SH-SY5Y (cell line): ENCODE results near the gene C13orf46.

Source experiments
- GATA2 ChIP-seq: IDR thresholded peaks from 2 replicates; pipeline ENCODE4 v1.6.1; 2011; ENCODE audit warnings: mild to moderate bottlenecking, low read depth, low read length
- GATA3 ChIP-seq: IDR thresholded peaks from 2 replicates; pipeline ENCODE4 v1.6.1; 2011; ENCODE audit warnings: low read depth, mild to moderate bottlenecking, low read length, moderate library complexity

C13orf46 gene

GRCh38 chr13:113990321-113990837 is 16.5 kb upstream of the C13orf46 start:
- TF ChIP-seq GATA3 (no peak), GATA2 (no peak)

GRCh38 chr13:113989585-113990300 is 15.9 kb upstream of the C13orf46 start:
- TF ChIP-seq GATA2 (no peak), GATA3 (no peak)

DNA sequence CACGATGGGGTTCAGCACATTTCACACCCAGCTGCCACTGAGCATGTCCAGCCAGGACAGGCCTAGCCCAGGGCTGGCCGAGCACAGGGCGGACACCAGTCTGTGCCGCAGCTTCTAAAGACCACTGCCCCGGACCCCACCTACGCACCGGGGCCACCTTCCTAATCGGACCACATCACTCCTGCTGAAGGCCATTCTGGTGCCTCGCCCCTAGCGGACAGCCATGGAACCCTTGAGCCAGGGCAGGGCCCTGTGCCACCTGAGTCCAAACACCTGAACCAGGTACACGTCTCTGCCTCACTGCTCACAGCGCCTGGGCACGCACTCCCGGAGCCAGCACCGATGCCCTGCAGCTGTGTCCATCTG is 8.4 kb upstream of the C13orf46 start:
- TF ChIP-seq GATA2 (no peak), GATA3 (no peak)

GRCh38 chr13:113981611-113982295 is 7.9 kb upstream of the C13orf46 start:
- no peak for TF ChIP-seq GATA3
- TF ChIP-seq GATA2 = no peak

DNA sequence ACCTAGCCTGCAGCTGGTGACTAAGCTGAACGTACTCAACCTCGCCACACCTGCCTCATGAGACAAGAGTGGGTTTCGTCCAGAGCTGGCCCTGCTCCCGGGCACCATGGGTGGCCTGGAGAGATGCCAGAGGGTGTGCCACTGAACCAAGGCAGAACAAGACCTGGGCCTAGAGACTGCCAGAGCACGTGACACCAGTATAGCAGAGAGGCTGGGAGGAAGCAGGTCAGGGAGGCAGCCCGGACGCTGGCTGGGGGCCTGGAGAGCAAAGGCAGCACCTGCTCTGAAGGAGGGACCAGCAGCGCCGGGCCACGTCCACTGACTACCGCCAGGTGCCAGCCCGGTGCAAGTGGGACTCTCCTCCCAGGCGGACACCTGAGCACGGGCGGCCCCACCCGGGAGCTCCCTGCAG is 7.3 kb upstream of the C13orf46 start:
- TF ChIP-seq GATA2 (no peak), GATA3 (no peak)

GRCh38 chr13:113980489-113981064 is 6.7 kb upstream of the C13orf46 start:
- TF ChIP-seq GATA3 (no peak), GATA2 (no peak)

DNA sequence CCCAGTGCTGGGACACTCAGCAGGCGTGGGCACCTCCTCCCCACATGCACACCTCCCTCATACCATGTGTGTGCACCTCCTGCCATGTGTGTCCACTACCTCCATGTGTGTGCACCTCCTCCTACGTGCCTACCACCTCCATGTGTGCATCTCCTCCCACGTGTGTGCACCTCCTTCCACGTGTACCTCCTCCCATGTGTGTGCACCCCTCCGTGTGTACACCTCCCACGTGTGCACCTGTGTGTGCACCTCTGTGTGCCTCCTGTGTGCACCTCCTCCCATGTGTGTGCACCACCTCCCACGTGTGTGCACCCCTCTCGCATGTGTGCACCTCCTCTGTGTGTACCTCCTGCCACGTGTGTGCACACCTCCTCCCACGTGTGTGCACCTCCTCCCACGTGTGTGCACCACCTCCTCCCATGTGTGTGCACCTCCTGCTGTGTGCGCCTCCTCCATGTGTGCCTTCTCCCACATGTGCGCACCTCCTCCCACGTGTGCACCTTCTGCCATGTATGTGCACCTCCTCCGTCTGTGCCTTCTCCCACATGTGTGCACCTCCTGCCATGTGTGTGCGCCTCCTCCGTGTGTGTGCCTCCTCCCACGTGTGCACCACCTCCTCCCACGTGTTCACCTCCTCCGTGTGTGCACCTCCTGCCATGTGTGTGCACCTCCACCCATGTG is 6.1 kb upstream of the C13orf46 start:
- TF ChIP-seq GATA3 (no peak), GATA2 (no peak)

- TF ChIP-seq GATA2 (no peak), GATA3 (no peak)
Measured at GRCh38 chr13:113978741-113979481, 5.0 kb upstream of the C13orf46 start.

DNA sequence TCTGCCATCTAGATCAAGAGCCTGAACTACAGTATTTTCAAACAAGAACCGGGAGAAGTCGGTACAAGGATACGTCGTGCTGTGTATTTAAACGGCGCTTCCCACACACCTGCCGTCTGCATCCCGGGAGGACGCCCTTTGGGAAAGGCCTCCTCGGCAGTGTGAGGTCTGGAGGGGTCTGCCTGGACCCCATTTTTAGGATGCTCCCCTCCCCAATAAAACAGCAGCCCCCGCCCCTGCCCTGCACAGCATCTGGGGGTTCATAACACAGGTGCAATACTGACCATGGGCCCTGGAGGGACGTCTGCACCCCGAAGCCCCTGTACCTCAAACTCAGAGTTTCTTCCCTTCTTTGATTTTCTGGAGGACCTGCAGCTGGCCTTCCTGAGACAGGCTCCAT is 4.1 kb upstream of the C13orf46 start:
- TF ChIP-seq GATA2 (no peak), GATA3 (no peak)

GRCh38 chr13:113976711-113977684 is 3.1 kb upstream of the C13orf46 start:
- TF ChIP-seq GATA2 = no peak
- TF ChIP-seq GATA3 = no peak

- TF ChIP-seq GATA3 (no peak), GATA2 (no peak)
Measured at GRCh38 chr13:113975416-113975815, 1.5 kb upstream of the C13orf46 start.

DNA sequence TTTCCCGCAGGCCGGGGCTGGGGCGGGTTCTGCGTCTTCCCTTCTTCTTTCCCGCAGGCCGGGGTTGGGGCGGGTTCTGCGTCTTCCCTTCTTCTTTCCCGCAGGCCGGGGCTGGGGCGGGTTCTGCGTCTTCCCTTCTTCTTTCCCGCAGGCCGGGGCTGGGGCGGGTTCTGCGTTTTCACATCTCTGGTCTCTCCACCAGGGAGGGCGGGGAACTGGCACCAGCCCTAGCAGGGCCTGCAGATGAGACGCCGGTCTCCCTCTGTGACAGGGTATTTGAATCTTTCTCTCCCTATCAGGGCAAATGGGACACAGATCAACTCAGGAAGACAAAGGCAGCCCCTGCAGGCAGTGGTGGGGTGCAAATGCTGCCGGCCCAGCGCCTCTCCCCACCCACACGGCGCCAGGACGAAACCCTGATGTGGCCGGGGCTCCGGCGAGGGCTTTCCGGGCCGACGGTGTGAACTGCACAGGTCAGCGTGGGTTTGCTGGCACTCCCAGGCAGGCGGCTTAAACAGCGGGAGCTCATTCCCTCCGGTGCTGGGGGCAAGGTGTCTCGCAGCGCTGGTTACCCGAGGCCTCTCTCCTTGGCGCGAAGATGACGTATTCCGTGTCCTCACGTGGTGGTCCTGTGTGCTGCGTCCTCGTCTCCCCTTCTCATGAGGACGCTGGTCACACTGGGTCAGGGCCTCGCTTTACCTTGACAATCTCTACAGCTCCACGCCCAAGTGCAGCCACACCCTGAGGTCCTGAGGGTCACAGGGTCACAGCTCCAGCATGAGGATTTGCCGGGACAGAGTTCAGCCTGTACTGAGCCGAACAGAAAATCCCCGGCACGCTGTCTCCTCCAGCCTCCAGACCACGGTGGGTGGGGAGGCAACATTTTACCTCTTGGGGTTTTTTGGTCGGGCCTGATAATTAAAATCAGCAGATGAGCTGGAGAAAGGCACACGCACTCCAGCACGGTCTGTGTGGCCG is 717 bp upstream of the C13orf46 start:
- no peak for TF ChIP-seq GATA2
- TF ChIP-seq GATA3 = no peak
